HG03097 (cell line): ENCODE measurements around the gene PAH.

Experiments
- ATAC-seq: cut with Tn5 transposase; IDR thresholded peaks from one replicate; pipeline ENCODE4 v1.9.1; 2021; ENCODE audit not compliant: unreplicated experiment, low FRiP score

Gene PAH

GRCh38 chr12:102917026-102917787, at the start of gene PAH:
Gene PAH, minus strand, starts transcription at chr12:102917244. Its CDS starts 114 bp downstream, at chr12:102917130.
- no peak for ATAC-seq

- no peak for ATAC-seq
Observed at GRCh38 chr12:102966200-102966863, 49.3 kb upstream of the PAH start.

GRCh38 chr12:102965281-102966155, 48.5 kb upstream of the PAH start:
- no peak for ATAC-seq

GRCh38 chr12:102964872-102965271, 47.8 kb upstream of the PAH start:
- ATAC-seq, result no peak

GRCh38 chr12:102963796-102964195, 46.8 kb upstream of the PAH start:
- ATAC-seq, result no peak

GRCh38 chr12:102962986-102963385, 45.9 kb upstream of the PAH start:
- no peak for ATAC-seq

GRCh38 chr12:102962532-102962931, 45.5 kb upstream of the PAH start:
- no peak for ATAC-seq

GRCh38 chr12:102961466-102961855, 44.4 kb upstream of the PAH start:
- ATAC-seq, result no peak

- ATAC-seq, result no peak
Observed at GRCh38 chr12:102960766-102961465, 43.9 kb upstream of the PAH start.

- no peak for ATAC-seq
Observed at GRCh38 chr12:102959391-102959790, 42.3 kb upstream of the PAH start.

- ATAC-seq, result no peak
Observed at GRCh38 chr12:102958830-102959176, 41.8 kb upstream of the PAH start.

- peak; percentile 38 for ATAC-seq
Observed at GRCh38 chr12:102958073-102958829, 41.2 kb upstream of the PAH start.

- ATAC-seq, result no peak
Observed at GRCh38 chr12:102957339-102958050, 40.5 kb upstream of the PAH start, which contains the start of gene ASCL1. Gene ASCL1, plus strand, starts transcription at chr12:102957674. Its CDS starts 571 bp downstream, at chr12:102958245.

- ATAC-seq, result no peak
Observed at GRCh38 chr12:102956738-102957327, 39.8 kb upstream of the PAH start.

GRCh38 chr12:102955926-102956737, 39.1 kb upstream of the PAH start:
- ATAC-seq, result no peak

- ATAC-seq, result no peak
Observed at GRCh38 chr12:102954134-102954533, 37.1 kb upstream of the PAH start.

- no peak for ATAC-seq
Observed at GRCh38 chr12:102953221-102953620, 36.2 kb upstream of the PAH start.

GRCh38 chr12:102951841-102952240, 34.8 kb upstream of the PAH start:
- no peak for ATAC-seq
